ENCODE measurements around the gene CUL9.

GRCh38 chr6:43185391-43185985, 3.5 kb downstream of the CUL9 start:
- TF ChIP-seq CTCF (IDR thresholded peaks at IDR 0.05) (no peak), POLR2A (IDR thresholded peaks at IDR 0.05) (no peak), EP300 (IDR thresholded peaks at IDR 0.05; ENCODE audit: low read depth) (no peak), POLR2AphosphoS5 (IDR thresholded peaks at IDR 0.05) (no peak)
